HG02610 (cell line): Measurements from ENCODE around the gene RPS18.

ENCODE experiments used
- ATAC-seq: cut with Tn5 transposase; IDR thresholded peaks from one replicate; pipeline ENCODE4 v1.9.1; 2021; ENCODE audit warnings: mild to moderate bottlenecking, moderate library complexity; ENCODE audit not compliant: unreplicated experiment

RPS18 gene

GRCh38 chr6:33289784-33290315 lies 18.0 kb downstream of the RPS18 start:
- ATAC-seq: no peak

GRCh38 chr6:33290459-33290858 lies 18.6 kb downstream of the RPS18 start:
- no peak for ATAC-seq

- ATAC-seq: no peak
These were observed 21.3 kb downstream of the RPS18 start for GRCh38 chr6:33292996-33293682.

- ATAC-seq: no peak
These were observed 22.4 kb downstream of the RPS18 start for GRCh38 chr6:33294086-33294823.

GRCh38 chr6:33295621-33296369 lies 23.9 kb downstream of the RPS18 start:
- no peak for ATAC-seq

GRCh38 chr6:33296797-33297405 lies 25.0 kb downstream of the RPS18 start:
- ATAC-seq: no peak

- ATAC-seq: no peak
These were observed 25.6 kb downstream of the RPS18 start for GRCh38 chr6:33297406-33297955.

- no peak for ATAC-seq
These were observed 26.3 kb downstream of the RPS18 start for GRCh38 chr6:33297956-33298772.

DNA sequence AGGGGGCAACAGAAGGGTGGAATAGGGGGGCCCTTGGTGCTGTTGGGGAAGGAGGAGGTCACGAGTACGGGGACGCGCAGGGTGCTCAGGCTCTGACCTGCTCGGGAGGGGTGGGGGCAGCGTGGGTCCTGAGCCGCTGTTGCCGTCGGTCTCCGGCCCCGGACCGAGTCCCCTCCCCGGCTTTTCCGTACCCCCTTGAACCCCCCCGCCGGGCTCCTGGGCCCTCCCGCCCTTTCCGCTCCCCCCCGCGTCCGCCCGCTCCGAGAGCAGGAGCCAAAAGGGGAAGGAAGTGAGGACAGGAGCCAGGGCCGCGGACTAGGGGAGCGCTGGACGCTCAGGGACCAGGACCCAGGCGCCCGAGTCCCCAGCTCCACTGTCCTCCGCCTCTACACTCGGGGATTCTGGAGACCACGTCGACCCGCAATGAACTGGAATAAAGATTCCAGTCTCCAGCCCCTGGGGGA lies 26.9 kb downstream of the RPS18 start, which contains the start of gene RGL2:
Gene RGL2 (minus strand): TSS at position 170 of the 464 bp plus-strand sequence. CDS start 332 bp downstream, outside the sequence.
- peak; percentile 14 for ATAC-seq

DNA sequence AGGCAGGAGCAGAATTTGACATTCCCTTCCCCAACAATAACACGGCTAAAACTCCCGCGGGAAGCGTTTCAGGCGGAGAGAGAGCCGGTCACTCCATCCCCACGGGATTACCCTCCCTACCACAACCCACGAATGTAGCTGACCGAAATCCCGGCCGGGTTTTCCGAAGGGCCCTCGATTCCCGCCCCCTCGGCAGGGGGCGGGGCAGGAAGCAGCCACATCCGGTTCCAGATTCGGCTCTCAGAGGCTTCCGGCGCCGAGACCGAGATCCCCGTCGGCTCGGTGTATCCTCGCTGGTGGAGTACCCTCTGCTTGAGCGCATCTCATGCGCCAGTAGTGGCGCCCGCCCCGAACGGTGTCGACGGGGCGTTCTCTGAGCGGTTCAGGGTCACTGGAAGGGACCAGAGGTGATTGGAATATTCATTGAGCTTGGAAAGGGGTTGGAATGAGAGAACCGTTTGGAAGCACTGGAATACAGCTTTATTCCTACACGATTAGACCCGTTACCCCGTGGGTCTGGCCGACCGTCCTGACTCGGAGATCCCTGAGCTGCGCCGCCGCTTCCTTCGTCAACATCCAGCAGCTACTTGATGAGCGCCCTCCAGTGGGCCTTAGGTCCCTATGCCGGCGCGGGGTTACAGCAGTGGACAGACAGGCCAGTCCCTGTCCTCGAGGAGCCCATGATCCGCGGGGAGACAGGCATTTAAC lies 27.5 kb downstream of the RPS18 start:
- peak; percentile 78 for ATAC-seq

GRCh38 chr6:33301877-33302276 lies 30.0 kb downstream of the RPS18 start:
- ATAC-seq: no peak

GRCh38 chr6:33304216-33304615 lies 32.3 kb downstream of the RPS18 start:
- no peak for ATAC-seq

- no peak for ATAC-seq
These were observed 33.2 kb downstream of the RPS18 start for GRCh38 chr6:33305052-33305451.

GRCh38 chr6:33306356-33306755 lies 34.5 kb downstream of the RPS18 start:
- ATAC-seq: no peak

DNA sequence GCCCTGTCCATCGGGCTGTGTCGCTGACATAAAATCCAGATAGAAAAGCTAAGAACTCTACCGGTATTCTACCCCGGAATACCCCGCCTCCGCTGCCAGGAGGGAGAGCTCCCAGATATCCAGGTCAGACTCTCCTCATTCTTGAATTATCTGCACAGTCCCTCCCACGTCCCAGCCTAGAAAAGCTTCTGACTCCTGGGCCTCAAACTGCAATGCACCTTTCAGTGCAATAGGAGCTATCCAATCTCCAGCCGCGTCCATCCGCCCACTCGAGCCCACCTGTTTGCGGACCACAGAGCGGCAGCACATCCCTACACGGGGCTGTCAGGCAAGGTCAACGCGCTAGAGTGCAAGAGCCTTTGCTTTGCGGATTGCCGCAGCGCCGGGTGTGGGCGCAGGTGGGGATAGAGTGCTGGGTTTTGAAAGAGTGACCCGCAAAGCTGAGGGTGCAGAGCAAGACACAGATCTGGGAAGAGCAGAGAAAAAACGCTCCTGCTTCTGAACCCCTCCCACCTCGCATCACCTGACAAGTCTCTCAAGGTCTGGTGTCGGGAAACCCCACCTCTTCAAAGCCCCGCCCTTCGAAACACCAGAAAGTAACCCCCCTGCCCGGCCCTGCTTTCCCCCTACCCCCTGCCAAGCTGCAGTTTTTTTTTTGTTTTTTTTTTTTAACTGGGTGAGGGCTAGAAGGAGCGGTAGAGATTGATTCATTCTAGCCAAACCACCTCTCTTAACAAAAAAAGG lies 40.7 kb downstream of the RPS18 start:
- no peak for ATAC-seq

DNA sequence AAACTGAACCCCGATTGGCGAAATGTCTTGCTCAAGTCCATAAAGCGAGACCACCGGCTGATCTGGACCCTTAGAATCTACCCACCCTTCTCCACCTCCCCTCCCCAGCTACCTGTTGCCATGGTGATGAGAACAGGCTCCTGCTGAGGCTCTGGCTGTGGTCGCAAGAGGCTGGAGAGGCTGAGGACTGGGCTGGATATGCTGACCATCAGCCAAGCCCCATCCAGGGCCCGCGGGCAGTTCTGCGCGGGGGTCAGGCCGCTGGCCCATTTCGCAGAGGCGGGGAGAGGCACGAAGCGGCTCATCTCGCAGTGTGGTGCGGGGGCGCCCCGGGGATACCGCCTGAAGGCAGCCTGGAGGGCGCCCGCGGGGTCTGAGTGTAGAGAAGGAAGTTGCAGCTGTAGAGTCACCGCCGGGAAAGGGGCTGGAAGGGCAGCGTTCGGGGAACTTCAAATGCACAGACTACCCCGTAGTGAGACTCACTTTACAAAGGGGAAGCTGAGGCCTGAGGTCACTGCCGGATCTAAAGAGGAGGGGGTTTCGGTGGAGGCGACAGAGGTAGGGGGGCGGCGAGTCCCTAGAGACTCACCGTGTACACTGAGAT lies 41.3 kb downstream of the RPS18 start:
- peak; percentile 9 for ATAC-seq

GRCh38 chr6:33313709-33314514 lies 42.0 kb downstream of the RPS18 start, which contains the start of gene TAPBP:
TSS of gene TAPBP (minus strand) at chr6:33314078. CDS start at chr6:33314041, 37 bp downstream.
- peak; percentile 35 for ATAC-seq
